ENCODE data around the gene SNX27.

GRCh38 chr1:151713044-151713443, 101.2 kb downstream of the SNX27 start:
- TF ChIP-seq CTCF (optimal IDR thresholded peaks at IDR 0.05 in 1 of 3, IDR thresholded peaks at IDR 0.05 in 1 of 3, conservative IDR thresholded peaks at IDR 0.05 in 1 of 3; ENCODE audit: extremely low read depth in 1 of 3, insufficient read depth in 2 of 3, low read length in 3 of 3) (no peak), EZH2 (IDR thresholded peaks at IDR 0.05; ENCODE audit: low read length) (no peak)

Data from keratinocyte (primary cell).